HUES48 (cell line): ENCODE results near the gene FBXL17.

Experiments
- H3K27ac ChIP-seq: one replicate; pipeline ENCODE4 v1.7.0; 2013; ENCODE audit warnings: low read depth, low read length, inconsistent platforms
- H3K27me3 ChIP-seq: 2 replicates; pipeline ENCODE4 v1.6.1; 2013; ENCODE audit warnings: mild to moderate bottlenecking, low read length; ENCODE audit not compliant: control insufficient read depth, insufficient read depth
- H3K36me3 ChIP-seq: 2 replicates; pipeline ENCODE4 v1.6.1; 2013; ENCODE audit warnings: low read length; ENCODE audit not compliant: control insufficient read depth, insufficient read depth
- H3K4me1 ChIP-seq: 2 replicates; pipeline ENCODE4 v1.6.1; 2013; ENCODE audit warnings: mild to moderate bottlenecking, low read length; ENCODE audit not compliant: control insufficient read depth, insufficient read depth
- H3K4me3 ChIP-seq: 2 replicates; pipeline ENCODE4 v1.5.1; 2013; ENCODE audit warnings: mild to moderate bottlenecking, low read depth, low read length
- H3K9ac ChIP-seq: 2 replicates; pipeline ENCODE4 v1.6.1; 2013; ENCODE audit warnings: mild to moderate bottlenecking, low read depth, low read length, moderate library complexity
- H3K9me3 ChIP-seq: 2 replicates; pipeline ENCODE4 v1.6.1; 2013; ENCODE audit warnings: low read length; ENCODE audit not compliant: control insufficient read depth, insufficient read depth

FBXL17 gene

GRCh38 chr5:107919361-107919760 lies 462.5 kb downstream of the FBXL17 start:
- Histone ChIP-seq H3K36me3 (no peaks in the 10 kb centered on the region), H3K9me3 (no peaks in the 10 kb centered on the region), H3K4me3 (no peak overlapping the region), H3K9ac (no peak overlapping the region), H3K4me1 (0 out of 2 replicates have a peak, but pooled peaks cover 6% of the 10 kb centered on the region), H3K27me3 (no peaks in the 10 kb centered on the region), H3K27ac (no peak overlapping the region)

DNA sequence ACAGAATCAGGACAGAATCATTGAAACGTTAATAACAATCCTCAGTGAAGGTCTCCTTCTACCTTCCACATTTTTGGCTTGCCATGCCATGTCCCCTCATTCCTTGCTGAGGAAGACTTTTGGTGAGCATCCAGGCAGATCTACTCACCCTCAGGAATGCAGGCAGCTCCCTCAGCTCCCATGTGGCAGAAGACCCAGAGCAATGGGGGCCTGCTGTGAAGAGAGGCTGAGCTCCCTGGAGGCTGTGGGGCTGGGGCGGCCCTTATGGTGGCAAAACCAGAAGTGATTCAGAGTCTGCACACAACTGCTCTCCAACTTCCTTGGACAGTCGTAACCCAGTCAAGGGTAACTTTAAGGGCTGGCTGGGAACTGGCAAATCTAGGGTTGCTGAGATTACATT lies 463.9 kb downstream of the FBXL17 start:
- no peak overlapping the region for H3K9ac ChIP-seq
- H3K27me3 ChIP-seq, result no peaks in the 10 kb centered on the region
- 0 out of 2 replicates have a peak, but pooled peaks cover 6% of the 10 kb centered on the region for H3K4me1 ChIP-seq
- no peaks in the 10 kb centered on the region for H3K36me3 ChIP-seq
- no peaks in the 10 kb centered on the region for H3K9me3 ChIP-seq
- no peak overlapping the region for H3K27ac ChIP-seq
- no peak overlapping the region for H3K4me3 ChIP-seq

GRCh38 chr5:107916731-107917725 lies 464.9 kb downstream of the FBXL17 start:
- 0 out of 2 replicates have a peak, but pooled peaks cover 6% of the 10 kb centered on the region for H3K4me1 ChIP-seq
- H3K9ac ChIP-seq, result no peak overlapping the region
- no peaks in the 10 kb centered on the region for H3K9me3 ChIP-seq
- H3K27ac ChIP-seq, result no peak overlapping the region
- H3K4me3 ChIP-seq, result no peak overlapping the region
- no peaks in the 10 kb centered on the region for H3K36me3 ChIP-seq
- H3K27me3 ChIP-seq, result no peaks in the 10 kb centered on the region

GRCh38 chr5:107915176-107915812 lies 466.6 kb downstream of the FBXL17 start:
- Histone ChIP-seq H3K4me1 (0 out of 2 replicates have a peak, but pooled peaks cover 6% of the 10 kb centered on the region), H3K4me3 (no peak overlapping the region), H3K9me3 (no peaks in the 10 kb centered on the region), H3K27me3 (no peaks in the 10 kb centered on the region), H3K27ac (no peak overlapping the region), H3K36me3 (no peaks in the 10 kb centered on the region), H3K9ac (no peak overlapping the region)

DNA sequence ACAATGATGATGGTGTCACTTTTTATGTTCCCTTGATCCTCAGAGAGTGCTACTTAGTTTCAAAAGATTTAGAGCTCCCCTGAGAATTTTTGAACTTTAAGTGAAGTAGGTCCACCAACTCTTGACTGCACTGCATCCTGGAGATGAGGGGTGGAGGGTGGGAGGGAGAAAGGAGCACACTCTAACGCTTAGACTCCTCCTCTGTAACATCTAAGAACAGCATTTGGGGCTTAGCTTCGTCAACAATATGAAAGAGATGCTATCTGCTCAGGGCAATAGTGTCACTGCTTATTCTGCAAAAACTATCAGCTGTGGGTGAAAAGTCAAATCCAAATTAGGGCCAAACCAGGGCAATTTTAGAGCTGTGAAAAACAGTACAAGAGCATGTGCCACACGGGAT lies 468.4 kb downstream of the FBXL17 start:
- Histone ChIP-seq H3K27me3 (no peaks in the 10 kb centered on the region), H3K9me3 (no peaks in the 10 kb centered on the region), H3K9ac (no peak overlapping the region), H3K36me3 (no peaks in the 10 kb centered on the region), H3K4me3 (no peak overlapping the region), H3K4me1 (0 out of 2 replicates have a peak, but pooled peaks cover 6% of the 10 kb centered on the region), H3K27ac (no peak overlapping the region)

DNA sequence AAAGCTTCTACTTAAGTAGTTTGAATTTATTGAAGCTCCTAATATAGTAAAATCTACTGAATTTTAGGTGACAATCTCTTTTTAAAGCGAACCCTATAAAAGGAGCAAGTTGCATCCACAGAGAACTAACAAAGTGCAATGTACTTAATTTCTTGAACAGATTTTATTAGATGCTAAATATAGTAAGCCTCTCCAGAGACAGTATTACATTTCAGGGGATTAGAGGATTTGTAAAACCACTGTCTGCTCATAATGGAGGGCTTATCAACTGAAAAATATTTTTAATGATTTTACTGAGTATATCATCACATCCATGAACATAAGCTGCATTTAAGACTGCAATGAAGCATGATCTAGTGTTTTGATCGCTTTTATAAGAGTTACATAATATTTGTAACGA lies 481.2 kb downstream of the FBXL17 start:
- no peaks in the 10 kb centered on the region; the same call in 1 of the 2 replicates for H3K4me1 ChIP-seq
- H3K4me3 ChIP-seq, result no peak overlapping the region
- no peak overlapping the region for H3K9ac ChIP-seq
- H3K27ac ChIP-seq, result no peak overlapping the region
- no peaks in the 10 kb centered on the region for H3K36me3 ChIP-seq
- no peaks in the 10 kb centered on the region for H3K9me3 ChIP-seq
- no peaks in the 10 kb centered on the region for H3K27me3 ChIP-seq

DNA sequence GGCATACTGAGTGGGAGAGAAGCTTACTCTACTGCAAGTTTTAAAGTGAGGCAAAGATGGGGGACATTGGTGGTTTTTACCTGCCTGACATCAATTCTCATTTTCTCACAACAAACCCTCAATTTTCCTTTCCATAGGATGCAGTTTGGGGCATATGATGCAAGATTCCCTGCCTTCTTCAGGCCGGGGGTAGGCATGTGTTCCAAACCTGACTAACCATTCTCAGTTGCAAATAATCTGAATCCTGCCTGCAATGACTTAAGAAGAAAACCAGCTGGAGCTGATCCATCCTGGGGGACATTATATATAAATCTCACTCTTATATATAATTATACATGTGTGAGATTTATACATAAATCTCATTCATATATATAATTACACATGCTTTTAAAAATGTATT lies 487.5 kb downstream of the FBXL17 start:
- no peaks in the 10 kb centered on the region for H3K36me3 ChIP-seq
- no peaks in the 10 kb centered on the region for H3K4me1 ChIP-seq
- H3K9me3 ChIP-seq, result no peaks in the 10 kb centered on the region
- no peaks in the 10 kb centered on the region for H3K27me3 ChIP-seq
- H3K4me3 ChIP-seq, result no peak overlapping the region
- no peak overlapping the region for H3K9ac ChIP-seq
- no peak overlapping the region for H3K27ac ChIP-seq

GRCh38 chr5:107893642-107894041 lies 488.3 kb downstream of the FBXL17 start:
- no peaks in the 10 kb centered on the region for H3K27me3 ChIP-seq
- no peak overlapping the region for H3K4me3 ChIP-seq
- no peaks in the 10 kb centered on the region for H3K36me3 ChIP-seq
- no peaks in the 10 kb centered on the region for H3K4me1 ChIP-seq
- no peak overlapping the region for H3K27ac ChIP-seq
- H3K9me3 ChIP-seq, result no peaks in the 10 kb centered on the region
- no peak overlapping the region for H3K9ac ChIP-seq

DNA sequence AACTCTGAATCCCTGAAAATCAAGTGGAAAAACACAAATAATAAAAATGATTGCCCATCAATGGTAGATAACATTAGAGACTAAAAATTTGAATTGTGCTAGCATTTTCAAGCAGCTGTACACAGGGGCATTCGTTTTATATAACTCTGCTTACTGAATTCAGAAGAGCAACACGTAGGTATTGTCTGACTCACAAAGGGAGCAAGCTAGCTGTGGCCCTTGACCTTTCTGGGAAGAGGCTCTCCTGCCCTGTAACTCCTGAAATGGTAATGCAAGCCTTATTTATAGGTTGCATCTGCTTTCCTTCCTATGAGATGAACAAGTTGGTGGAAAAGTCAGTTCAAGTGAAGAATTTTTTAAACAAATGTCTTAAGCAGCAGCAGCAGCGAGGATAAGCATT lies 492.5 kb downstream of the FBXL17 start:
- H3K36me3 ChIP-seq, result no peaks in the 10 kb centered on the region
- no peaks in the 10 kb centered on the region for H3K9me3 ChIP-seq
- H3K4me3 ChIP-seq, result no peak overlapping the region
- H3K27ac ChIP-seq, result no peak overlapping the region
- peaks cover 4% of the 10 kb centered on the region; the same call in 1 of the 2 replicates for H3K4me1 ChIP-seq
- H3K27me3 ChIP-seq, result no peaks in the 10 kb centered on the region
- H3K9ac ChIP-seq, result no peak overlapping the region

DNA sequence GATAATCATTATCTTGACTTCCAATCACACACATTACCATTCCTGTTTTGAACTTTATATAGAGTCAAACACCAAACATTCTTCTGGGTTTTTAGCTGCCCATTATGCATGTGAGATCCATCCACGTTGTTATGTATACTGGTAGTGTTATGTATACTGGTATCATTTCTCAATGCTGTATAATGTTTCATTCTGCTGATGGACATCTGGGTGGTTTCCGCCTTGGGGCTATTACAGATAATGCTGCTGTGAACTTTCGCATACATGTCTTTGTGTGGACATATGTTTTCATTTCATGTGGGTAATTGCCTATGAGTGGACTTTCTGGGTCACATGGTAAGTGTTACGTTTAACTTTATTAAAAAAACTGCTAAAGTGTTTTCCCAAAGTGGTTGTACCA lies 493.4 kb downstream of the FBXL17 start:
- Histone ChIP-seq H3K4me3 (no peak overlapping the region), H3K9me3 (no peaks in the 10 kb centered on the region), H3K36me3 (no peaks in the 10 kb centered on the region), H3K9ac (no peak overlapping the region), H3K27ac (no peak overlapping the region), H3K4me1 (peaks cover 4% of the 10 kb centered on the region; the same call in 1 of the 2 replicates), H3K27me3 (no peaks in the 10 kb centered on the region)
